GM23338 (cell line): ENCODE measurements around the gene GABPA. TPM values are rescaled to one million over a fixed set of nuclear protein-coding genes. Genes with fewer than 3 reads are reported as not detected.

ENCODE experiments used
- ATAC-seq: fragments of 200-7000 bp; cut with Tn5 transposase; 3 replicates; pipeline ENCODE4 v1.9.1; 2020
- DNase-seq: peaks from one replicate; pipeline ENCODE4 v3.0.0-alpha.2; 2015; ENCODE audit warnings: low spot score
- H2AFZ ChIP-seq: fragments of 200-600 bp; sonication (generic); 2 replicates; pipeline ENCODE4 v1.8.0; 2016; ENCODE audit warnings: antibody characterized with exemption, mild to moderate bottlenecking, moderate library complexity
- H3F3A ChIP-seq: fragments of 200-600 bp; sonication (generic); replicated peaks from 2 replicates; pipeline ENCODE4 v1.8.0; 2017; ENCODE audit warnings: antibody characterized with exemption, mixed run types, low read depth
- H3K27ac ChIP-seq: fragments of 200-600 bp; sonication (generic); 2 replicates; pipeline ENCODE4 v1.6.1; 2016; ENCODE audit warnings: low read depth
- H3K27me3 ChIP-seq: fragments of 200-600 bp; sonication (generic); 2 replicates; pipeline ENCODE4 v1.8.0; 2016; ENCODE audit warnings: mild to moderate bottlenecking, mixed run types, moderate library complexity; ENCODE audit not compliant: insufficient read depth
- H3K36me3 ChIP-seq: fragments of 200-600 bp; sonication (generic); 2 replicates; pipeline ENCODE4 v1.8.0; 2016; ENCODE audit warnings: mild to moderate bottlenecking; ENCODE audit not compliant: insufficient read depth
- H3K4me1 ChIP-seq: fragments of 200-600 bp; sonication (generic); 2 replicates; pipeline ENCODE4 v1.8.0; 2016; ENCODE audit warnings: mild to moderate bottlenecking, moderate library complexity; ENCODE audit not compliant: insufficient read depth
- H3K4me2 ChIP-seq: fragments of 200-600 bp; sonication (generic); 2 replicates; pipeline ENCODE4 v1.7.1; 2017; ENCODE audit warnings: mixed run types
- H3K4me3 ChIP-seq: fragments of 200-600 bp; sonication (generic); 2 replicates; pipeline ENCODE4 v1.6.1; 2016; ENCODE audit warnings: mixed run types
- H3K79me2 ChIP-seq: fragments of 200-600 bp; sonication (generic); replicated peaks from 2 replicates; pipeline ENCODE4 v1.8.0; 2017; ENCODE audit warnings: mild to moderate bottlenecking; ENCODE audit not compliant: insufficient read depth
- H3K9me2 ChIP-seq: fragments of 200-600 bp; sonication (generic); 2 replicates; pipeline ENCODE4 v1.8.0; 2017; ENCODE audit not compliant: insufficient read depth
- H4K20me1 ChIP-seq: fragments of 200-600 bp; sonication (generic); replicated peaks from 2 replicates; pipeline ENCODE4 v1.8.0; 2017; ENCODE audit warnings: mild to moderate bottlenecking; ENCODE audit not compliant: insufficient read depth
- H3K27ac Mint-ChIP-seq: 2 replicates; pipeline ENCODE4 v1.8.0; 2020; ENCODE audit warnings: inconsistent platforms, mild to moderate bottlenecking, moderate library complexity, mixed read lengths
- H3K27me3 Mint-ChIP-seq: 3 replicates; pipeline ENCODE4 v1.8.0; 2022; ENCODE audit warnings: low read depth, mild to moderate bottlenecking, moderate library complexity, mixed read lengths, inconsistent platforms; ENCODE audit not compliant: insufficient read depth, poor library complexity
- H3K36me3 Mint-ChIP-seq: 3 replicates; pipeline ENCODE4 v1.8.0; 2021; ENCODE audit warnings: low read depth, mild to moderate bottlenecking, inconsistent platforms, moderate library complexity, mixed read lengths
- H3K4me1 Mint-ChIP-seq: 3 replicates; pipeline ENCODE4 v1.8.0; 2020; ENCODE audit warnings: mild to moderate bottlenecking, inconsistent platforms, mixed read lengths
- H3K4me3 Mint-ChIP-seq: 3 replicates; pipeline ENCODE4 v1.8.0; 2021; ENCODE audit warnings: moderate library complexity, mild to moderate bottlenecking, inconsistent platforms, mixed read lengths
- H3K9me3 Mint-ChIP-seq: 3 replicates; pipeline ENCODE4 v1.8.0; 2020; ENCODE audit warnings: moderate library complexity, mild to moderate bottlenecking, inconsistent platforms, mixed read lengths
- EZH2 ChIP-seq: fragments of 200-600 bp; sonication (generic); IDR thresholded peaks from one replicate; pipeline ENCODE4 v1.8.0; 2017; ENCODE audit warnings: antibody characterized with exemption, mild to moderate bottlenecking, low read depth; ENCODE audit not compliant: unreplicated experiment
- EZH2phosphoT487 ChIP-seq: fragments of 200-600 bp; sonication (generic); IDR thresholded peaks from one replicate; pipeline ENCODE4 v1.8.1; 2018; ENCODE audit warnings: antibody characterized with exemption; ENCODE audit not compliant: unreplicated experiment
- JUNB ChIP-seq: IDR thresholded peaks from one replicate; pipeline ENCODE4 v1.6.1; 2016; ENCODE audit warnings: antibody characterized with exemption; ENCODE audit not compliant: unreplicated experiment
- STAT1 ChIP-seq: IDR thresholded peaks from one replicate; pipeline ENCODE4 v1.6.1; 2016; ENCODE audit warnings: antibody characterized with exemption; ENCODE audit not compliant: unreplicated experiment
- ZNF114 ChIP-seq: fragments of 250-450 bp; sonication (Bioruptor Pico); IDR thresholded peaks from 2 replicates; pipeline ENCODE4 v1.5.0; 2020; ENCODE audit warnings: mild to moderate bottlenecking, moderate library complexity
- polyA plus RNA-seq: library from polyadenylated mRNA; unstranded; fragments of >200 nt; fragmentation: Nextera tagmentation; extraction: Ambion mirVana; gene quantifications from 2 replicates; pipeline ENCODE4 v1.2.1, GENCODE V29; 2016
- total RNA-seq: library from RNA; depleted of rRNA; stranded (reverse); fragments of >200 nt; shearing (Covaris generic); gene quantifications from 2 replicates; pipeline ENCODE4 v1.2.3, GENCODE V29; 2014
- TF ChIP-seq, protein P1 (sequence below): IDR thresholded peaks from one replicate; pipeline ENCODE4 v1.6.1; 2018; ENCODE audit warnings: antibody characterized with exemption; ENCODE audit not compliant: unreplicated experiment
- TF ChIP-seq, protein P2 (sequence below): IDR thresholded peaks from 2 replicates; pipeline ENCODE4 v1.6.1; 2016; ENCODE audit warnings: antibody characterized with exemption
- TF ChIP-seq, protein P3 (sequence below), 2 experiments: fragments of 200-600 bp in 1 of 2; sonication (generic) in 1 of 2; conservative IDR thresholded peaks; 2 replicates each; pipeline versions ENCODE4 v1.5.1 to v1.6.1; 2016 to 2017; ENCODE audit warnings: antibody characterized with exemption in 2 of 2, low read depth in 2 of 2, mild to moderate bottlenecking in 2 of 2, moderate library complexity in 1 of 2
- TF ChIP-seq, protein P4 (sequence below): fragments of 250-450 bp; sonication (Bioruptor Pico); IDR thresholded peaks from 2 replicates; pipeline ENCODE4 v1.5.0; 2020; ENCODE audit warnings: mild to moderate bottlenecking, moderate library complexity

The GABPA gene
- total and polyA plus RNA-seq, 2 experiments from 2014 or later: 8.5 to 28.6 TPM

DNA sequence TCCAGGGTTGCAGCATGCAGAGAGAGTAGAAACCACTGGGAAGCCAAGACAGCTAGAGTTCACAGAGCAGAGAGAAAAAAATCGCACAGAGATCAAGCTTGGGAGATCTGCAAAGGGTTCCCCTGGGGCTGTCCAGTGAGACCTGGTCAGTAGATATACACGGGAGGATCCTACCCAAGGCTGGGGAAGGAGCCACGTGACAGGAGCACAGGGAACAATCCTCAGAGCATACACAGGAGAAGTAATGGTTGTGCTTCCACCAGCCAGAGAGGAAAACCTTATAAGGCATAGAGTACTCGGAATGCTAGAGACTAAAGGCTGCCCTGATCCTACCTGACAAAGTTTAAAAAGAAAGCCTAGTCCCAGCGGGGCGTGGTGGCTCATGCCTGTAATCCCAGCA, 53.9 kb downstream of the GABPA start (continued):
- TF ChIP-seq ZNF114 (CRISPR knock-in tag) (no peak), EZH2 (no peak), EZH2phosphoT487 (no peak), STAT1 (no peak)
- TF ChIP-seq, protein P1, sequence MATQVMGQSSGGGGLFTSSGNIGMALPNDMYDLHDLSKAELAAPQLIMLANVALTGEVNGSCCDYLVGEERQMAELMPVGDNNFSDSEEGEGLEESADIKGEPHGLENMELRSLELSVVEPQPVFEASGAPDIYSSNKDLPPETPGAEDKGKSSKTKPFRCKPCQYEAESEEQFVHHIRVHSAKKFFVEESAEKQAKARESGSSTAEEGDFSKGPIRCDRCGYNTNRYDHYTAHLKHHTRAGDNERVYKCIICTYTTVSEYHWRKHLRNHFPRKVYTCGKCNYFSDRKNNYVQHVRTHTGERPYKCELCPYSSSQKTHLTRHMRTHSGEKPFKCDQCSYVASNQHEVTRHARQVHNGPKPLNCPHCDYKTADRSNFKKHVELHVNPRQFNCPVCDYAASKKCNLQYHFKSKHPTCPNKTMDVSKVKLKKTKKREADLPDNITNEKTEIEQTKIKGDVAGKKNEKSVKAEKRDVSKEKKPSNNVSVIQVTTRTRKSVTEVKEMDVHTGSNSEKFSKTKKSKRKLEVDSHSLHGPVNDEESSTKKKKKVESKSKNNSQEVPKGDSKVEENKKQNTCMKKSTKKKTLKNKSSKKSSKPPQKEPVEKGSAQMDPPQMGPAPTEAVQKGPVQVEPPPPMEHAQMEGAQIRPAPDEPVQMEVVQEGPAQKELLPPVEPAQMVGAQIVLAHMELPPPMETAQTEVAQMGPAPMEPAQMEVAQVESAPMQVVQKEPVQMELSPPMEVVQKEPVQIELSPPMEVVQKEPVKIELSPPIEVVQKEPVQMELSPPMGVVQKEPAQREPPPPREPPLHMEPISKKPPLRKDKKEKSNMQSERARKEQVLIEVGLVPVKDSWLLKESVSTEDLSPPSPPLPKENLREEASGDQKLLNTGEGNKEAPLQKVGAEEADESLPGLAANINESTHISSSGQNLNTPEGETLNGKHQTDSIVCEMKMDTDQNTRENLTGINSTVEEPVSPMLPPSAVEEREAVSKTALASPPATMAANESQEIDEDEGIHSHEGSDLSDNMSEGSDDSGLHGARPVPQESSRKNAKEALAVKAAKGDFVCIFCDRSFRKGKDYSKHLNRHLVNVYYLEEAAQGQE: no peak
- TF ChIP-seq, protein P2, sequence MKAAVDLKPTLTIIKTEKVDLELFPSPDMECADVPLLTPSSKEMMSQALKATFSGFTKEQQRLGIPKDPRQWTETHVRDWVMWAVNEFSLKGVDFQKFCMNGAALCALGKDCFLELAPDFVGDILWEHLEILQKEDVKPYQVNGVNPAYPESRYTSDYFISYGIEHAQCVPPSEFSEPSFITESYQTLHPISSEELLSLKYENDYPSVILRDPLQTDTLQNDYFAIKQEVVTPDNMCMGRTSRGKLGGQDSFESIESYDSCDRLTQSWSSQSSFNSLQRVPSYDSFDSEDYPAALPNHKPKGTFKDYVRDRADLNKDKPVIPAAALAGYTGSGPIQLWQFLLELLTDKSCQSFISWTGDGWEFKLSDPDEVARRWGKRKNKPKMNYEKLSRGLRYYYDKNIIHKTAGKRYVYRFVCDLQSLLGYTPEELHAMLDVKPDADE: no peak

DNA sequence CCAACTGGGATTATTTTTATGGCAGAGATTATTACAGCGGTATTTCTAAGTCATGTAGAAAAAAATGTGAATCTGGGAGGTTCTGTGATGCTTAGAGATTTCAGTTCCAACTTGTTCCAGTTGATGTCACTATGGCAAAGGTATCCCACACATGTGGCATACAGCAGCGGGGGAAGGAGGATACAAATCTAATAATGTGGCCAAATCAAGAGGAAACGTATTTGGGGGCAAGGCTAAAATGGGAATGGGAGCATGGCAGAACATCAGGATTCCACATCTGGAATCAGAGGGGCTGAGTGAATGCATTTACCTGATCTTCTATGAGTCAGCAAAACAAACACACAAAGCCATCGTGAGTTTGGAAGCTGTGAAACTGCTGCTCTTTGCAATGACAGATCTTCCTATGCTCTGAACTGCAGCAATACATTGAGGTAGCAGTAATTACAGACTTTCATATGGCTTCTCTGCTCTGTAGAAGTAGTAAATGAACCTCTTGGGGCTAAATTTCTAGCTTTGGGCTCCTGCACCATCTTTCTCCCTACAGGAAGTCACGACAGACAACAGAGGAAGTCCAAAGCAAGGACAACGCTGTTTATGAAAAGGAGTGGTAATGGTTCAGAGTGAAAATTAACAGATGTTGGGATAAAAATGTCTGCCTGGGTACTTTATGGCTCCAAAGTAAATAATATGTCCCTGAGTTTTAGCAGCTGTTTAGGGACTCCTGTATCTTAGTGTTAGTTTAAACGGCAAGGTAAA, 55.5 kb downstream of the GABPA start:
- Histone ChIP-seq H3K4me3 (no peak overlapping the region), H2AFZ (peak overlapping the region; percentile 80), H3K36me3 (no peaks in the 10 kb centered on the region), H3K4me2 (no peak overlapping the region), H3K79me2 (no peaks in the 10 kb centered on the region), H3K4me1 (no peaks in the 10 kb centered on the region), H3K27me3 (no peaks in the 10 kb centered on the region), H3K9me2 (no peaks in the 10 kb centered on the region), H3K27ac (no peak overlapping the region), H4K20me1 (no peaks in the 10 kb centered on the region), H3F3A (no peaks in the 10 kb centered on the region)
- no peak overlapping the region for H3K4me3 Mint-ChIP-seq
- no peaks in the 10 kb centered on the region for H3K36me3 Mint-ChIP-seq
- peak; percentile 52 for DNase-seq
- 0 out of 3 replicates have a peak, but pooled peaks cover 2% of the 10 kb centered on the region for H3K9me3 Mint-ChIP-seq
- peak overlapping the region; percentile 45 for H3K27ac Mint-ChIP-seq
- peaks cover 2% of the 10 kb centered on the region for H3K27me3 Mint-ChIP-seq
- ATAC-seq: peak; percentile 70
- H3K4me1 Mint-ChIP-seq: peaks cover 3% of the 10 kb centered on the region; the same call in 1 of the 3 replicates
- TF ChIP-seq JUNB: no peak
- TF ChIP-seq, protein P3, sequence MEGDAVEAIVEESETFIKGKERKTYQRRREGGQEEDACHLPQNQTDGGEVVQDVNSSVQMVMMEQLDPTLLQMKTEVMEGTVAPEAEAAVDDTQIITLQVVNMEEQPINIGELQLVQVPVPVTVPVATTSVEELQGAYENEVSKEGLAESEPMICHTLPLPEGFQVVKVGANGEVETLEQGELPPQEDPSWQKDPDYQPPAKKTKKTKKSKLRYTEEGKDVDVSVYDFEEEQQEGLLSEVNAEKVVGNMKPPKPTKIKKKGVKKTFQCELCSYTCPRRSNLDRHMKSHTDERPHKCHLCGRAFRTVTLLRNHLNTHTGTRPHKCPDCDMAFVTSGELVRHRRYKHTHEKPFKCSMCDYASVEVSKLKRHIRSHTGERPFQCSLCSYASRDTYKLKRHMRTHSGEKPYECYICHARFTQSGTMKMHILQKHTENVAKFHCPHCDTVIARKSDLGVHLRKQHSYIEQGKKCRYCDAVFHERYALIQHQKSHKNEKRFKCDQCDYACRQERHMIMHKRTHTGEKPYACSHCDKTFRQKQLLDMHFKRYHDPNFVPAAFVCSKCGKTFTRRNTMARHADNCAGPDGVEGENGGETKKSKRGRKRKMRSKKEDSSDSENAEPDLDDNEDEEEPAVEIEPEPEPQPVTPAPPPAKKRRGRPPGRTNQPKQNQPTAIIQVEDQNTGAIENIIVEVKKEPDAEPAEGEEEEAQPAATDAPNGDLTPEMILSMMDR (conservative IDR thresholded peaks at IDR 0.05; ENCODE audit: low read depth in 2 of 2): peak; percentile 56 to 61
- TF ChIP-seq, protein P4, sequence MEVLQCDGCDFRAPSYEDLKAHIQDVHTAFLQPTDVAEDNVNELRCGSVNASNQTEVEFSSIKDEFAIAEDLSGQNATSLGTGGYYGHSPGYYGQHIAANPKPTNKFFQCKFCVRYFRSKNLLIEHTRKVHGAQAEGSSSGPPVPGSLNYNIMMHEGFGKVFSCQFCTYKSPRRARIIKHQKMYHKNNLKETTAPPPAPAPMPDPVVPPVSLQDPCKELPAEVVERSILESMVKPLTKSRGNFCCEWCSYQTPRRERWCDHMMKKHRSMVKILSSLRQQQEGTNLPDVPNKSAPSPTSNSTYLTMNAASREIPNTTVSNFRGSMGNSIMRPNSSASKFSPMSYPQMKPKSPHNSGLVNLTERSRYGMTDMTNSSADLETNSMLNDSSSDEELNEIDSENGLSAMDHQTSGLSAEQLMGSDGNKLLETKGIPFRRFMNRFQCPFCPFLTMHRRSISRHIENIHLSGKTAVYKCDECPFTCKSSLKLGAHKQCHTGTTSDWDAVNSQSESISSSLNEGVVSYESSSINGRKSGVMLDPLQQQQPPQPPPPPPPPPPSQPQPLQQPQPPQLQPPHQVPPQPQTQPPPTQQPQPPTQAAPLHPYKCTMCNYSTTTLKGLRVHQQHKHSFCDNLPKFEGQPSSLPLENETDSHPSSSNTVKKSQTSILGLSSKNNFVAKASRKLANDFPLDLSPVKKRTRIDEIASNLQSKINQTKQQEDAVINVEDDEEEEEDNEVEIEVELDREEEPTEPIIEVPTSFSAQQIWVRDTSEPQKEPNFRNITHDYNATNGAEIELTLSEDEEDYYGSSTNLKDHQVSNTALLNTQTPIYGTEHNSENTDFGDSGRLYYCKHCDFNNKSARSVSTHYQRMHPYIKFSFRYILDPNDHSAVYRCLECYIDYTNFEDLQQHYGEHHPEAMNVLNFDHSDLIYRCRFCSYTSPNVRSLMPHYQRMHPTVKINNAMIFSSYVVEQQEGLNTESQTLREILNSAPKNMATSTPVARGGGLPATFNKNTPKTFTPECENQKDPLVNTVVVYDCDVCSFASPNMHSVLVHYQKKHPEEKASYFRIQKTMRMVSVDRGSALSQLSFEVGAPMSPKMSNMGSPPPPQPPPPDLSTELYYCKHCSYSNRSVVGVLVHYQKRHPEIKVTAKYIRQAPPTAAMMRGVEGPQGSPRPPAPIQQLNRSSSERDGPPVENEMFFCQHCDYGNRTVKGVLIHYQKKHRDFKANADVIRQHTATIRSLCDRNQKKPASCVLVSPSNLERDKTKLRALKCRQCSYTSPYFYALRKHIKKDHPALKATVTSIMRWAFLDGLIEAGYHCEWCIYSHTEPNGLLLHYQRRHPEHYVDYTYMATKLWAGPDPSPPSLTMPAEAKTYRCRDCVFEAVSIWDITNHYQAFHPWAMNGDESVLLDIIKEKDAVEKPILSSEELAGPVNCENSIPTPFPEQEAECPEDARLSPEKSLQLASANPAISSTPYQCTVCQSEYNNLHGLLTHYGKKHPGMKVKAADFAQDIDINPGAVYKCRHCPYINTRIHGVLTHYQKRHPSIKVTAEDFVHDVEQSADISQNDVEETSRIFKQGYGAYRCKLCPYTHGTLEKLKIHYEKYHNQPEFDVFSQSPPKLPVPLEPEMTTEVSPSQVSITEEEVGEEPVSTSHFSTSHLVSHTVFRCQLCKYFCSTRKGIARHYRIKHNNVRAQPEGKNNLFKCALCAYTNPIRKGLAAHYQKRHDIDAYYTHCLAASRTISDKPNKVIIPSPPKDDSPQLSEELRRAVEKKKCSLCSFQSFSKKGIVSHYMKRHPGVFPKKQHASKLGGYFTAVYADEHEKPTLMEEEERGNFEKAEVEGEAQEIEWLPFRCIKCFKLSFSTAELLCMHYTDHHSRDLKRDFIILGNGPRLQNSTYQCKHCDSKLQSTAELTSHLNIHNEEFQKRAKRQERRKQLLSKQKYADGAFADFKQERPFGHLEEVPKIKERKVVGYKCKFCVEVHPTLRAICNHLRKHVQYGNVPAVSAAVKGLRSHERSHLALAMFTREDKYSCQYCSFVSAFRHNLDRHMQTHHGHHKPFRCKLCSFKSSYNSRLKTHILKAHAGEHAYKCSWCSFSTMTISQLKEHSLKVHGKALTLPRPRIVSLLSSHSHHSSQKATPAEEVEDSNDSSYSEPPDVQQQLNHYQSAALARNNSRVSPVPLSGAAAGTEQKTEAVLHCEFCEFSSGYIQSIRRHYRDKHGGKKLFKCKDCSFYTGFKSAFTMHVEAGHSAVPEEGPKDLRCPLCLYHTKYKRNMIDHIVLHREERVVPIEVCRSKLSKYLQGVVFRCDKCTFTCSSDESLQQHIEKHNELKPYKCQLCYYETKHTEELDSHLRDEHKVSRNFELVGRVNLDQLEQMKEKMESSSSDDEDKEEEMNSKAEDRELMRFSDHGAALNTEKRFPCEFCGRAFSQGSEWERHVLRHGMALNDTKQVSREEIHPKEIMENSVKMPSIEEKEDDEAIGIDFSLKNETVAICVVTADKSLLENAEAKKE (CRISPR knock-in tag): no peak
